ENCODE measurements around the gene SMIM27.
A peak's percentile ranks its signal among the peaks of the same experiment; 100 is the strongest.
"Not testable (repeated sequence)": the region's sequence is repeated elsewhere in the genome, so short reads cannot be mapped to it uniquely, and the experiment has no call there.

The SMIM27 gene

GRCh38 chr9:32558408-32558934, 6.3 kb downstream of the SMIM27 start:
- no peak for DNase-seq

DNA sequence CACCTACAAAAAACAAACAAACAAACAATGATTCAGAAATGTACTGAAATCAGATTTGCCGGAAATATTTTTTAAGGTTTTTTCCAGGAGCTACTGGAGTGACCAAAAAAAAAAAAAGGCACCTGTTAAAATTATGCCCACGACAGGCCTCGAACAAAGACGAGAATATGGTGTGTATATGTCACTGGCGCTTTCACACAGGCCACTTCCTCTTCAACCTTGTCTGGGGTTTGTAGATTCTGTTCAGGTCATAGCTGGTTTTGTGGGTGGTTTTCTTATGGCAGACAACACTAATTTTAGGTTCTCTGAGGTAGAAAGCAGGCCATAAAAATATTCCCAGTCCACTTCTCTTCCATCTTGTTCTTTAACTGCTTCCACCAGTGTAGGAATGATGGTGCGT, 13.8 kb downstream of the SMIM27 start:
- DNase-seq: no peak

- no peak for DNase-seq
Observed at GRCh38 chr9:32566770-32567169, 14.6 kb downstream of the SMIM27 start.

DNA sequence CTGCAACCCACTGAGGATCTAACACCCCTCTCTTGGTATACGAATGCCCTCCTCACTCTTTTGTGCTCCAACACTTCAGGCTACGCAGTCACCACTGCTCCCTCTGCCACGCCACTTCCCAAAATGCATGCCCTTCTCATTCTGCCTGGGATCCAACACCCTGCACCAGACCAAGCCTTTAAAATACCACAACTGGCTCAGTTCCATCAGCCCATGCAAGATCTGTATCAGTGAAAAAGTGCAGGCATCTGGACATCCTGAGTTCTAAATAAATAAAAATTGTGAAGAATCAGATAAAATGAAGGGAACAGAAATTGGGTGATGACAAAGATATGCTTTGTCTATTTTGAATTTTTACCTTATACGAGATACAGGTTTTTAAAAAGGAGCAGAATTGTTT, 18.1 kb downstream of the SMIM27 start:
- DNase-seq: no peak

DNA sequence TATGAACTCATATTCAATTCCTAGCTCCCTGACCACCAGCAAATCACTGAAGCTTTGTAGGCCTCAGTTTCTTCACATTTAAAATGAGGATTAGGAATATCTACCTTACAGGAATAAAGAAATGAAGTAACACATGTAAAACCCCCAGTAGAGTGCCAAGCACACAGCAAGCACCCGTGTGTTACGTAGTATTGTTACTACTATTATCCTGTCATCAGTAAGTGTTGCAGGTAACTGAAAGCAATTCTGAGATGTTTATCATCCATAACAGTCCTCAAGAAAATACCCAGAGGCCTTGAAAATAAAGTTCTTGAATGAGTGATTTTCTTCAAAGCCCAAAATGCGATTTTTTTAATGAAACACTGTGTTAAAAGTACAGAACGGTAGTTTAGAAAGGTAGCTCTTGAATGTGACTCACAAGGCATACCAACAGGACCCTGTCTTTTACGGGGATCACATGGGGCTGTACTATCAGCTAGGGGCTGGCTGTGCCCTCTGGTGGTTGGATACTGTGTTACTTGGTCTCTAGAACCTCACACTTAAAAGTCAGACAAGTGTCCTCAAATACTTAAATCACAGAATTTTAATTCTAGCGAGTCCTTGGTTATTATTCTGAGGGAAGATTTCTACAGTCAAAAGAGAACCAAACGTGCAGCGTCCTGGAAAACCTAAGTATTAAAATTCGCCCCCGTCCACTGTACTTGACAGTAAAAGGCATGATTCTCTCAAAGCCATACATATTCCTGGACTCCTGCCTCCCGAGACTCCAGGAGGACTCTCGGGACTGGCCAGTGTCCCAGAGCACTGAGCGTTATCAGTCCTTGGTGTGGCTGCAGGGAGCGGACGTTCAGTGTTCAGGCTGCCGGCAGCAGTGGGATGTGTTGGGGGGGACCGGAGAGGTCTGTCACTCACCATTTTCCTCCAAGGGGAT, 20.1 kb downstream of the SMIM27 start:
- peak; percentile 69 for DNase-seq

- DNase-seq: peak; percentile 91
Observed at GRCh38 chr9:32572900-32573523, 20.9 kb downstream of the SMIM27 start, which contains the start of gene NDUFB6. Gene NDUFB6, minus strand, starts transcription at chr9:32573159. Its CDS starts 99 bp downstream, at chr9:32573060.

GRCh38 chr9:32573821-32574220, 21.7 kb downstream of the SMIM27 start:
- no peak for DNase-seq

- DNase-seq: no peak
Observed at GRCh38 chr9:32574858-32575257, 22.7 kb downstream of the SMIM27 start.

DNA sequence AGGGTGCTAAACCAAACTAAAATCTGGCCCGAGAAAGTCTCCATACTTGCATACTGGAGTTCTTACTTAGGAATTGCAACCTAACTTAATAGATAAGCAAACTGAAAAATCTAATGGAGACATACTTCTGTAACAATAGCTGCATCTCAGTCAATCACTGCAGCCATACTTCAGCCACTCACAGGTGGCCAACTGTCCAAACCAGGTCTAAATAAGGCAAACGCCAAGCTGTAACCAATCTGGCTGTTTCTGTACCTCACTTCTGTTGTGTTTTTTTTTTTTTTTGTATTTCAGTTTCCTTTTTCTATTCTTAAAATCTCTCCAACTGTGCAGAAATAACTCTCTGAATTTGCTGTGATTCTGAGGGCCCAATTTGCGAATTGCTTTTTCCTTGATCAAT, 25.2 kb downstream of the SMIM27 start:
- DNase-seq: no peak

DNA sequence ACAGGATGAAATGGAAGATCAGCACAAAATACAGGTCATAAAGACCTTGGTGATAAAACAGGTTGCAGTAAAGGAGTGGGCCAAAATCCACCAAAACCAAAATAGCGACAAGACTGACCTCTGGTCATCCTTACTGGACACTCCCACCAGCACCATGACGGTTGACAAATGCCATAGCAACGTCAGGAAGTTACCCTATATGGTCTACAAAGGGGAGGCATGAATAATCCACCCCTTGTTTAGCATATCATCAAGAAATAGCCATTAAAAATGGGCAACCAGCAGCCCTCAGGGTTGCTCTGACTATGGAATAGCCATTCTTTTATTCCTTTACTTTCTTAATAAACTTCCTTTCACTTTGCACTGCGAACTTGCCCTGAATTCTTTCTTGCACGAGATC, 26.8 kb downstream of the SMIM27 start:
- no peak for DNase-seq

DNA sequence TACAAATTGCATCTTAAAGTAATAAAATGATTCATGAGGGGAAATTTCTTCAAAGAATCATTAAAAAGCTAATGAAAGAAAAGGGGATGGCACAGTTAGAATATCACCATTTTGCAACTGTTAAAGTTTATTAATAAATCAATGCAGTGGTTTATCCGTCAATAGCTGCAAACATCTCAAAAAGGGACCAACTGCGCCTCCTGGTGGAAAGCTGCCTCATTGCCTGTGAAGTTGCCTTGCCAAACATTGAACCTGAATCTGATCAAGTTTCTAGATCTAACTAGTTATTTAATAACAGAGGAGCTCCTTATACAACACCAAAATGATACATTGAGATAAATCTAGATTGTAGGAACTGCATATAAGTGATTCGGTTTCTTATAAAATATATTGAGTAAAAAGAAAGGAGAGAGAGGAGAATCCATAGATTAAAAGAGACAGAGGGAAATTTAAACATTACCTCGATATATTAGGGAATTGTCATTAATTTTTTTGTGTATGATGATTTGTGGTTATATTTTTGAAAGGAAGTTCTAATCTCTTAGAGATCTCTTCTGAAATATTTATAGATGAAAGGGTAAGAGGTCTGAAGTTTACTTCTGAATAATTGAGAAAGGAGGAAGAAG, 27.7 kb downstream of the SMIM27 start:
- DNase-seq: peak; percentile 65

- DNase-seq: no peak
Observed at GRCh38 chr9:32580631-32581300, 28.6 kb downstream of the SMIM27 start.

DNA sequence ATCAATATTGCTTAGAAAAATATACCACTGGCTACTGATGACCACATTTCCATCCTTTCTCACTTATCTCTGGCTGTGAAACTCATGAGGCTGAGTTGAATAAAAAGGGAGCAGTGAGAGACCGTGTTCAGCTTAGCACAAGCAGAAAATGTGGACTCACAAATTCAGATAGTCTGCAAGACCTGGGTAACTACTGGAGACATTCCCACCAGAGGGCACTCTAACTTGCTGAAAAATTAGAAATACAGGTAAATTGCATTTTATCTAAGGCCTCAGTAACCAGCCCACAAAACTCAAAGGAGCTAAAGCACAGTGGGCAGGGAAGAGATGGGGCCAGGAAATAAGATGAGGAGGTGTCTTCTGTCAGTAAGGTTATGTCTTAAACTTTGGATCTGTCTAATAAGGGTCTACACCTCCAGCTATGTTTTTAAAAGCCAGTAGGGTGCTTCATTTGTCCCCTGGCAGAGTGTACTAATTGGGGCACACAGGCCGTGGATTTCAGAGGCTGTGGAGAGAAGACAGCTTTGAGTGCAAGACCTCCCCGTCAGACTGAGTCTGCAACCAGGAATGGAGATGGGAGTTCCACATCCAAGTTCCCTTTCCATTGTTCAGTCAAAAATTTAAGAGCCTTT, 29.5 kb downstream of the SMIM27 start:
- DNase-seq: peak; percentile 77

DNA sequence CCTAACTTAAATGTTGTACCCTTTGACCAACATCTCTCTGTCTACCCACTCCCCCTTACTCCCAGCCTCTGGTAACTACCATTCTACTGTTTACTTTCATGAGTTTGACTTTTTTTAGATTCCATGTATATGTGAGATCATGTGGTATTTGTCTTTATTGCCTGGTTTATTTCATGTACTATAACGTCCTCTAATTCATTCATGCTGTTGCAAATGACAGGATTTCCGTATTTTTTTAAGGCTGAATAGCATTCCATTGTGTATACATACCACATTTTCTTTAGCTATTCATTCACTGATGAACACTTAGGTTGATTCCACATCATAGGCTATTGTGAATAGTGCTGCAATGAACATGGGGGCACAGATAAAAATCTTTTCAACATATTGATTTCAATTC, 32.7 kb downstream of the SMIM27 start:
- no peak for DNase-seq

DNA sequence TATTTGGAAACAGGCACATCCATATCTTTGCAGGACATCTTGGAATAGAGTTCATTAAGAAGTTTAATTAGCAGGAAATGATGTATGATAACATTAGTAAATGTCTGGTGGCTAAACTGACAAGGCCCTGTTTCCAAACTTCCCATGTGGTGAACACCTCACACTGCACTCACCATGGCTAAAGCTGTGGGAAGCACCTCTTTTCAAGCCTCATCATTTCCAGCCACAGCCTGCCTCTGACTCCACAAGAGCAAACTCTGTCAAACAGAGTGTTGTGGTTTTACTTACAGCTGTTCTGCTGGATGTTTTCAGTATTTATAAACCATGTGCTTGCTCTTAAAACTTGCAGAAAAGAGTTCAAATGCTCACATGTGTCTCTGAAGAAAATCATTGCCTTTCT, 35.8 kb downstream of the SMIM27 start:
- DNase-seq: no peak

- DNase-seq: peak; percentile 12
Observed at GRCh38 chr9:32589083-32589723, 37.1 kb downstream of the SMIM27 start.

- DNase-seq: no peak
Observed at GRCh38 chr9:32590476-32590875, 38.3 kb downstream of the SMIM27 start.

GRCh38 chr9:32590898-32591297, 38.8 kb downstream of the SMIM27 start:
- no peak for DNase-seq

DNA sequence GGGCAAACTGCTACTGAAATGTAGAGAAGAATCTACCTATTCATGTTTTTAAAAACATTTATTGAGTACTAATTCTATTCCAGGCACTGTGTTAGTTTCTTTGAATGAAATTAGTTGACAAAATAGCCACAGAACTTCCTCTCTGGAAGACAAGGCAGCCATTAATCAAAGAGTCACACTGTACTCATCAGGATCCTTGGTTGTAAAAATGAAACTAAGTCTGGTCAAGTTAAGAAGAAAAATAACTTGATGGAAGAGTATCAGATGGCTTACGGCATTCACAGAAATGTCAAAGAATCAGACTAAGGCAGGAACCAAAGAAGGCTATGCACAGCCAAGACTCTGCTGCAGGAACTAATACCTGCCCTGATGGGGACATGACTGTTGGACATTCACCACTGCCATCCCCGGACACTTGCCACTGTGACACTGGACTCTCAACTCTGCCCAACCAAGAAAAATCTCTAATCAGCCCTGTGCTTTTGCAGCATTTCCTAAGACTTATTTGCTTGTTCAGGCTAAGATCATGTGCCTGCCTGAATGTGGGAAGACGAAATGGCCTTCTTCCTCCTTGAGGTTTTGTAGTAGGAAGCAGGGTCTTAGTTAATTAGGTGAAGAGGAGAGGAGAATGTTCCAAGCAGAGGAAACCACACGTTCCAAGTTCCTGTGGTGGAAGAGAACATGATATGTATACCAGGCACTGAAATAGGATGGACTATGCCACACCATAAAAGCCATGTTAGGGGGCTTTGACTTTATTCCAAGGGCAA, 44.2 kb downstream of the SMIM27 start:
- DNase-seq: no peak

DNA sequence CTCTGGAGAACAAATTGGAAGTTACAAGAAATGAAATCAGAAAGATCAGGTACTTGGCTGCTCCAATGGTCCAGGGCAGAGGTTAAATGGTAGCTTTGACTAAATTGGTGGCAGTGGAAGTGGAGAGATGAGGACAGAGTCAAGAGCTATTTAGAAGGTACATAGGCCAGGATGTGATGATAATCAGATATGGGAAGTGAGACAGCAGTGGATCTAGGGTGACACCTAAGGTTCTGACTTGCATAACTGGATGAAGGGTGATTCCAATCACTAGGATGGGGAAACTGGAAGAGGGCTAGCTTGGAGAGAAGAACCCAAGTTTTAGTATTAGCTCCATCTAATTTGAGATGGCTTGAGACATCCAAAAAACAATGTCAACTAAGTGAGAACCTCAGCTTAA, 44.8 kb downstream of the SMIM27 start:
- DNase-seq: no peak

DNA sequence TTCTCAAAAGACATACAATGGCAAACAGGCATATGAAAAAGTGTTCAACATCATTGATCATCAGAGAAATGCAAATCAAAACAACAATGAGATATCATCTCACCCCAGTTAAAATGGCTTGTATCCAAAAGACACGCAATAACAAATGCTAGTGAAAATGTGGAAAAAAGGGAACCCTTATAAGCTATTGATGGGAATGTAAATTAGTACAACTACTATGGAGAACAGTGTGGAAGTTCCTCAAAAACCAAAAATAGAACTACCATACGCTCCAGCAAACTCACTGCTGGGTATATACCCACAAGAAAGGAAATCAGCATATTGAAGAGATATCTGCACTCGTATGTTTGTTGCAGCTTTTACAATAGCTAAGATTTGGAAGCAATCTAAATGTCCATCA, 46.9 kb downstream of the SMIM27 start:
- not testable (repeated sequence) for DNase-seq
